CD8-positive, alpha-beta memory T cell (primary cell): Measurements from ENCODE around the gene CHRNB2. TPM values are rescaled to one million over a fixed set of nuclear protein-coding genes. Genes with fewer than 3 reads are reported as not detected.

ENCODE experiments used
- CTCF ChIA-PET: fragments of 350-600 bp; sonication (Branson Sonifier 250); formaldehyde crosslinking; loops from one replicate; lab custom pipeline; 2021; ENCODE audit warnings: antibody characterized with exemption; lab: Charles Lee
- POLR2A ChIA-PET: fragments of 350-600 bp; sonication (Branson Sonifier 250); formaldehyde crosslinking; loops from one replicate; lab custom pipeline; 2021; ENCODE audit warnings: antibody characterized with exemption; lab: Charles Lee
- DNase-seq, 5 donors: peaks; one replicate each; pipeline versions ENCODE4 v3.0.0 to v3.0.0-alpha.2; 2020 to 2022; ENCODE audit warnings: mixed read lengths in 1 of 5
- H3K27ac ChIP-seq: one replicate; pipeline ENCODE4 v1.7.0; 2013; ENCODE audit warnings: low read depth, mild to moderate bottlenecking, low read length, moderate library complexity
- H3K27me3 ChIP-seq: 2 replicates; pipeline ENCODE4 v1.7.0; 2013; ENCODE audit warnings: low read length, mild to moderate bottlenecking; ENCODE audit not compliant: insufficient read depth, poor library complexity, severe bottlenecking
- H3K36me3 ChIP-seq: 2 replicates; pipeline ENCODE4 v1.7.0; 2013; ENCODE audit warnings: mild to moderate bottlenecking, low read length, moderate library complexity; ENCODE audit not compliant: insufficient read depth
- H3K4me1 ChIP-seq: 2 replicates; pipeline ENCODE4 v1.7.0; 2013; ENCODE audit warnings: mild to moderate bottlenecking, low read length, moderate library complexity; ENCODE audit not compliant: insufficient read depth
- H3K4me3 ChIP-seq: 2 replicates; pipeline ENCODE4 v1.7.0; 2013; ENCODE audit warnings: mild to moderate bottlenecking, low read length
- H3K9me3 ChIP-seq: 2 replicates; pipeline ENCODE4 v1.7.0; 2013; ENCODE audit warnings: mild to moderate bottlenecking, low read length
- H3K27ac Mint-ChIP-seq, 8 donors: one replicate each; pipeline ENCODE4 v1.8.0; 2020 to 2021; ENCODE audit warnings: mixed read lengths in 8 of 8, mild to moderate bottlenecking in 6 of 8, inconsistent platforms in 3 of 8, moderate library complexity in 3 of 8
- H3K27me3 Mint-ChIP-seq, 2 donors: one replicate each; pipeline ENCODE4 v1.8.0; 2020 to 2021; ENCODE audit warnings: mixed read lengths in 2 of 2, mild to moderate bottlenecking in 1 of 2, moderate library complexity in 1 of 2
- H3K36me3 Mint-ChIP-seq, 3 donors: one replicate each; pipeline ENCODE4 v1.8.0; 2020 to 2021; ENCODE audit warnings: mixed read lengths in 3 of 3, inconsistent platforms in 1 of 3, mild to moderate bottlenecking in 1 of 3
- H3K4me1 Mint-ChIP-seq, 3 donors: one replicate each; pipeline ENCODE4 v1.8.0; 2020 to 2021; ENCODE audit warnings: mixed read lengths in 3 of 3, inconsistent platforms in 1 of 3, mild to moderate bottlenecking in 1 of 3
- H3K4me3 Mint-ChIP-seq, 7 donors: one replicate each; pipeline ENCODE4 v1.8.0; 2020 to 2021; ENCODE audit warnings: mixed read lengths in 7 of 7, mild to moderate bottlenecking in 6 of 7, moderate library complexity in 4 of 7, inconsistent platforms in 2 of 7
- H3K9me3 Mint-ChIP-seq, 5 donors: one replicate each; pipeline ENCODE4 v1.8.0; 2020 to 2022; ENCODE audit warnings: mixed read lengths in 5 of 5, mild to moderate bottlenecking in 3 of 5, moderate library complexity in 2 of 5, inconsistent platforms in 1 of 5
- polyA plus RNA-seq: library from polyadenylated mRNA; unstranded; fragments of 300-500 nt; fragmentation: Illumina TruSeq; gene quantifications from one replicate; pipeline ENCODE4 v1.2.3, GENCODE V29; 2021
- total RNA-seq, 2 experiments: library from RNA; stranded (reverse); gene quantifications; one replicate each; pipeline ENCODE4 v1.2.3, GENCODE V29; 2021

CHRNB2 gene
- total and polyA plus RNA-seq, 3 experiments from 2014 or later = 0.16 TPM; not detected in 2

DNA sequence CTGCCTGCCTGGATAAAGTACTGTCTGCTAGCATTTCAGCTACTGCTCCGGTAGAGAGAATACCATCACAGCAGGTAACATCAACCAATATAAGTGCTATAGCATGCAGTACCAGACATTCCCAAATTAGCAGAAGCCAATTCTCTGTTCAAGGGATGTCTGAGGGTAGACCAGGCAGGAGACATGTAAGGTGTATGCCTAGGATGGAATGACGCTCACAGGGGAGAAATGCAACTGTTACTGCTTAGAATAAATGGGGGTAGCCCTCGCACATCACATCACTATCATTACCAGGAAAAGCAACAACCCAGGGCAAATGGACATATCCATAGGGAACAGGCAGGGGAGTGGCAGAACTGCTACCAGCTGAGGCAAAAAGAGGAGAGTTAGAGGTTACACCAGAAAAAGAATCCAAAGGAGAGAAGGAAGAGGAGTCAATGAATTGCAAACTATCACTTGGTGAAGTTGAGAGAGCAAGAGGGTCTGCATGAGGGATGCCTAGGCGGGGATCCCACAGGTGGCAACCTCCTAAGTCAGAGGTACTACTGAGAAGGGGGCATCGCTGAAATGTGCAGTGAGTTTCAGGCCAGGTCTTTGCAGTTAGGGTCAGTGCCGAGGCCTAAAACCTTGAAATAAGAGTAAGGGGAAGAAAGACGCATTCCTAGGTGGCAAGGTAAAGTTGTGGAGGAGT lies 10.2 kb upstream of the CHRNB2 start:
- H3K4me3 ChIP-seq = peak overlapping the region; percentile 87
- H3K27ac ChIP-seq = peak overlapping the region; percentile 60
- no peaks in the 10 kb centered on the region for H3K9me3 ChIP-seq
- no peak for DNase-seq
- ChIA-PET CTCF (interaction anchor here (1.0 kb wide), 1 partner anchor 11 kb away, joined by 3 read pairs; no protein-coding TSS in a partner anchor), POLR2A (no interaction called here)
- peaks cover 0 to 2% of the 10 kb centered on the region in 2 donors for H3K27me3 Mint-ChIP-seq
- H3K36me3 ChIP-seq = peaks cover 34% of the 10 kb centered on the region
- no peaks in the 10 kb centered on the region for H3K9me3 Mint-ChIP-seq
- H3K36me3 Mint-ChIP-seq = peaks cover 4 to 54% (median 19%) of the 10 kb centered on the region in 3 donors
- peaks cover 24% of the 10 kb centered on the region for H3K4me1 ChIP-seq
- peak overlapping the region; percentile 86 to 96 (median 94) for H3K27ac Mint-ChIP-seq
- peak overlapping the region; percentile 89 to 95 (median 91) for H3K4me3 Mint-ChIP-seq
- no peaks in the 10 kb centered on the region for H3K27me3 ChIP-seq
- peaks cover 36 to 53% (median 49%) of the 10 kb centered on the region in 3 donors for H3K4me1 Mint-ChIP-seq

DNA sequence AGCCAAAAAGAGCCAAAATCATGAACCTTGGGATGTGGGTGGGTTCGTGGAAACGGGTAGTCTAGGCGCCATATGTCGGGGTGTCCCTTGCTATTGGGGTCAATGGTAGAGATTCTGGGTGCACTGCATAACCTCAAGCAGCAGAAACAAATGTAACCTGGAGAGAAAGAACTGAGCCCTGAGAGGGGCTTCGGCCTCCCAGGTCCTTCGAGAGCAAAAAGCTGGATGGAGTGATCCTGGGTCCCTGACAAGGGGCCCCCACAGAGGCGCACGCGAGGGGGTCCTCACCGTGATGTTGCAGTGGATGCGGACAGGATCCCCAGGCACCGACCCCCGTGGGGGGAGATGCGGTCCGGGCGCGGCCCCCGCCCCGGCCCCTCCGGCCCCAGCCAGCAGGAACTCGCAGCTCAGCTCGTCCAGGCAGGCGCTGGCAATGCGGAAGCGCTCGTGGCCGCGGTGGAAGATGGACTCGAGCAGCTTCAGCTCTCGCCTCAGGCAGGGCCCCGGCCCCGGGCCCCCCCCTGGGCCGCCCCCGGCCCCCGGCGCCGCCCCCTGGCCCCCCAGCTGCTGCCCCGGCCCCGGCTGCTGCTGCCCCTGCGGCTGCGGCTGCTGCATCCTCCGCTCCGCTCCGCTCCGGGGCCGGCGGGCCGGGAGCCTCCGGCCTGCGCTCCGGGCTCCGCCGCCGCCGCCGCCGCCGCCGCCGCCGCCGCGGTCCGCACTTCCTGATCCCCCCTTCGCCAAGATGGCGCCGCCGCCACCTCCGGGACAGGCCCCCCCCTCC lies 9.4 kb upstream of the CHRNB2 start, which contains the start of gene UBE2Q1:
Gene UBE2Q1 (minus strand): TSS at position 724 of the 781 bp plus-strand sequence. CDS start 109 bp downstream, at position 615.
- peak; percentile 15 to 60 (median 24) for DNase-seq
- H3K9me3 ChIP-seq = no peaks in the 10 kb centered on the region
- H3K27me3 Mint-ChIP-seq = peaks cover 0 to 2% of the 10 kb centered on the region in 2 donors
- H3K4me1 ChIP-seq = peaks cover 24% of the 10 kb centered on the region
- POLR2A ChIA-PET = interaction anchor here (0.7 kb wide), 1 partner anchor 116 kb away, joined by 3 read pairs; no protein-coding TSS in a partner anchor
- peak within 1 kb of the TSS; percentile 65 for H3K27ac ChIP-seq
- H3K9me3 Mint-ChIP-seq = no peaks in the 10 kb centered on the region
- H3K36me3 ChIP-seq = peaks cover 27% of the 10 kb centered on the region
- peak within 1 kb of the TSS; percentile 86 to 96 (median 94) for H3K27ac Mint-ChIP-seq
- H3K4me3 ChIP-seq = peak within 1 kb of the TSS; percentile 87
- CTCF ChIA-PET = no interaction called here
- H3K27me3 ChIP-seq = no peaks in the 10 kb centered on the region
- peaks cover 36 to 53% (median 49%) of the 10 kb centered on the region in 3 donors for H3K4me1 Mint-ChIP-seq
- H3K4me3 Mint-ChIP-seq = peak within 1 kb of the TSS; percentile 90 to 96 (median 92)
- peaks cover 4 to 46% (median 17%) of the 10 kb centered on the region in 3 donors for H3K36me3 Mint-ChIP-seq

DNA sequence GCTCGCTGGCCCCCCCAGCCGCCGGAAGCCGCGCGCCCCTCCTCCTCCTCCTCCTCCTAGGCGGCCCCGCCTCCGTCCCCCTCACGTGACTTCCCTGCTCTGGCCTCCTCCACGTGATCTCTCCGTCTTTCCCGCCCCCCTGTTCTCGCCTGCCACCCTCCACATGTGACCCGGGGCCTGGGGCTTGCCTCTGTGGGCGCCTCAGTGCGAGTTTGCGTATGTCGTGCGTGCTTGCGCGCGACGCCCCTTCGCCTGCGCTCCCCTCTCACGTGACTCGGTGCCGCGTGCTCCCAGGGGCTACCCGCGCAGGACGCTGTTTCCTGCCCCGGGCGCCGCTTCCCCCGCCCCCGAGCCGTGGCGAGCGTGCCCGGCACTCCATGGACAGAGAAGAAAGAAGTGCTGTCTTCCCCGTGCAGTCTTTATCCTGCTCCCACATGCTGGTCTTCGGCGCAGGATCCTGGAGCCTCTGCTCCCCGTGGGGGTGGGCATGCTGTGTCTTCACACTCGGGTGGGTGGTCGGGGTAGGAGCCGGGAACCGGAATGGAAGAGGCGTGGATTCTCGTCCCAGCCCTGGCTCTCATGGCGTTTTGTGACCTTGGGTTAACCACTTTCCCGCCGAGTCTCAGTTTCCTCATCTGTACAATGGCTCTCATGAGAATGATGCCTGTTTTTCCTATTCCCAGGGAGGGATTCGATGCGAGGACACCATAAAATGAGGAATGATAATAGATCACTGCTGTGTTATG lies 8.7 kb upstream of the CHRNB2 start:
- Histone ChIP-seq H3K4me3 (peak overlapping the region; percentile 80), H3K27ac (peak overlapping the region; percentile 65), H3K27me3 (no peaks in the 10 kb centered on the region), H3K4me1 (peaks cover 24% of the 10 kb centered on the region), H3K9me3 (no peaks in the 10 kb centered on the region), H3K36me3 (peaks cover 19% of the 10 kb centered on the region)
- Mint-ChIP-seq H3K4me1 (peaks cover 36 to 49% (median 45%) of the 10 kb centered on the region in 3 donors), H3K4me3 (peak overlapping the region; percentile 87 to 96 (median 91)), H3K27ac (peak overlapping the region; percentile 84 to 96 (median 94)), H3K9me3 (no peaks in the 10 kb centered on the region), H3K36me3 (peaks cover 2 to 39% (median 10%) of the 10 kb centered on the region in 3 donors), H3K27me3 (peaks cover 0 to 2% of the 10 kb centered on the region in 2 donors)
- DNase-seq = peak; percentile 99 to 100 (median 100)
- CTCF ChIA-PET = interaction anchor here (0.8 to 2.0 kb wide), 26 partner anchors 8 to 526 kb away, joined by 3 to 28 read pairs (median 4); partner anchors contain the start of gene PMVK
- POLR2A ChIA-PET = interaction anchor here (0.6 to 1.1 kb wide), 7 partner anchors 9 to 1783 kb away, joined by 3 to 7 read pairs (median 4); partner anchors contain the start of genes CHRNB2 and PMVK

DNA sequence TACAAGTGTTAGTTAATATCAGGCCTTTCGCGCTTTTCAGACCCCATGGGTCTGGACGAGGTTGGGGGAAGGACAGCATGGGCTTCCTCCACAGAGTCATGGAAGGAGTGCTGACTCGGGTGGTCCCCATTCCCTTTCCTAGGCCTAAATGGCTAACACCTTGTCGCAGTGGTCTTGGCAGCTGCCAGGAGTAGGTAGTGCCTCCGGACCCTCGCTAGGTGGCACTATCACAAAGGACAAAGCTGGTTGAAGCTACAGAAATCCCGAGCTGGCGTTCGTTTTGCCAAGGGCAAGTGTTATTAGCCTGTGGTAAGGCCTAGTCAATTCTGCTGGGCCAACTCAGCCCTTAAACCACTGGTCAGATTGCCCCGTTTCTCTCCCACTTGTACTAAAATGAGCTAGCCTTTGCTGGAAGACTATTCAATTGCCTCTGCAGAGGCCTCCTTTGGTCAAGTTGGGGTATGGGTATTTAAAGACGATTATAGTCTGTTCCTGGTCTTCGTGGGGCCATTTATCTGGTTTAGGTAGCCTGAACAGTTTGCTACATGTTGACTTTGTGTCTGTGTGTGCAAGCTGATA lies 8.0 kb upstream of the CHRNB2 start:
- peak overlapping the region; percentile 80 for H3K4me3 ChIP-seq
- H3K9me3 ChIP-seq = no peaks in the 10 kb centered on the region
- peak overlapping the region; percentile 65 for H3K27ac ChIP-seq
- Mint-ChIP-seq H3K4me1 (peaks cover 36 to 46% (median 44%) of the 10 kb centered on the region in 3 donors), H3K27ac (peak overlapping the region; percentile 84 to 96 (median 94)), H3K9me3 (no peaks in the 10 kb centered on the region), H3K36me3 (peaks cover 0 to 32% (median 6%) of the 10 kb centered on the region in 3 donors), H3K27me3 (peaks cover 0 to 2% of the 10 kb centered on the region in 2 donors), H3K4me3 (peak overlapping the region; percentile 87 to 96 (median 91))
- POLR2A ChIA-PET = interaction anchor here (0.6 to 1.1 kb wide), 6 partner anchors 8 to 1782 kb away, joined by 3 to 7 read pairs (median 4); partner anchors contain the start of genes CHRNB2 and PMVK
- peak; percentile 67 to 88 (median 77) for DNase-seq
- H3K27me3 ChIP-seq = no peaks in the 10 kb centered on the region
- CTCF ChIA-PET = interaction anchor here (0.7 to 2.0 kb wide), 32 partner anchors 8 to 525 kb away, joined by 3 to 28 read pairs (median 4); partner anchors contain the start of genes ADAR, CHRNB2 and PMVK
- peaks cover 24% of the 10 kb centered on the region for H3K4me1 ChIP-seq
- peaks cover 13% of the 10 kb centered on the region for H3K36me3 ChIP-seq

DNA sequence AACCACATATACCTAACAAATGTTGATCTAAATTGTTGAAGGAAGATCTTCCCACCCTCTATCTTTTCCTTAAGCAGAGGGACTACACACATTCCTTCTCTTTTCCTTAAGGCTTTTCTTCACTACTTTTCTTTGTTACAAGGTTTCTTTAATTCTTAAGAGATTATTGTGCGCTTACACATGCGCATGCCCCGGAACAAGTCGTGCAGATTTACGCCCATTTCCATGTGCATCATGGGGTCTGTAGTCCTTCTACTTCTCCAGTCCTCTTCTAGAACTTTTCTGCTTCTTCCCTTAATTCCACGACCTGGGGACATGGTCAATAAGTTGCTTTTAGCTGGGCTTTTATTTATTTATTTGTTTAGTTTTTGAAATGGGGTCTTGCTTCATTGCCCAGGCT lies 1.7 kb upstream of the CHRNB2 start:
- peaks cover 24% of the 10 kb centered on the region for H3K27me3 ChIP-seq
- H3K36me3 ChIP-seq = no peaks in the 10 kb centered on the region
- CTCF ChIA-PET = interaction anchor here (1.5 kb wide), 1 partner anchor 195 kb away, joined by 3 read pairs; no protein-coding TSS in a partner anchor
- DNase-seq = no peak
- H3K4me1 ChIP-seq = peaks cover 5% of the 10 kb centered on the region
- Mint-ChIP-seq H3K36me3 (no peaks in the 10 kb centered on the region), H3K4me3 (no peak overlapping the region), H3K9me3 (peaks cover 0 to 1% (median 0%) of the 10 kb centered on the region in 5 donors), H3K4me1 (peaks cover 5 to 8% (median 6%) of the 10 kb centered on the region in 3 donors), H3K27ac (peak overlapping the region in 1 of 8 donors; percentile 59), H3K27me3 (peaks cover 12 to 37% of the 10 kb centered on the region in 2 donors)
- no peak overlapping the region for H3K4me3 ChIP-seq
- POLR2A ChIA-PET = no interaction called here
- no peaks in the 10 kb centered on the region for H3K9me3 ChIP-seq
- H3K27ac ChIP-seq = no peak overlapping the region

DNA sequence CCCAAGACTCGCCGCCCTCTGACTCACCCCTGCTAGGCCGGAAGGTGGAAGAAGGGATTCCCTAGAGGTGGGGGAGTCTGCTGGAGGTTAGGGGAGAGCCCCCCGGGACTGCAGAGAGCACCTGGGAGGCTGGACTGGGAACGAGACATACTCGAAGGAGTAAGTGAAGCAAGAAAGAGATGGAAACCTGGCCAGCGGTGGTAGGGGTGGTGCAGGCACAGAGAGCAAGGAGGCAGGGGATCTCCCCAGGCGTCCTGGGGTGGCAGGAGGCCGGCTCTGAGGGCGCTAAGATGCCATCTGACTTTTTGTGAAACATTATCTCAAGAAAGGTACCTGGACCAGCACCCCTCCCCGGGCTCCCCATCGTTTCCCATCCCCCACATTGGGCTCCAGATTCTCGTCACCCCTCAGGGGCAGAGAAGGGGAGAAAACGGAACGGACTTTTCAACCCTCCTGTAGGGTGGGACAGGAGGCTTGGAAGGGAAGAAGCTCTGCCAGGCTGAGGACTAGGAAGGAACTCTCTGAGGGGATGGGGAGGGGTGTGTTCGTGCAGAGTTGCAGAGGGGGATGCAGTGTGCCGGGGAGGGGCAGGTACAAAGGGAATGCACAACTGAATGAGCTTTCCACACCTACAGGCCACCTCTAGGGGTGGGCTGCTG lies 708 bp downstream of the CHRNB2 start:
- no peak overlapping the region for H3K27ac ChIP-seq
- POLR2A ChIA-PET = interaction anchor here (1.1 kb wide), 1 partner anchor 9 kb away, joined by 3 read pairs; no protein-coding TSS in a partner anchor
- H3K9me3 Mint-ChIP-seq = peaks cover 0 to 2% (median 0%) of the 10 kb centered on the region in 5 donors
- peaks cover 24% of the 10 kb centered on the region for H3K27me3 ChIP-seq
- CTCF ChIA-PET = interaction anchor here (1.6 kb wide), 1 partner anchor 9 kb away, joined by 6 read pairs; no protein-coding TSS in a partner anchor
- H3K27me3 Mint-ChIP-seq = peaks cover 15 to 45% of the 10 kb centered on the region in 2 donors
- H3K4me1 Mint-ChIP-seq = peaks cover 5 to 8% (median 6%) of the 10 kb centered on the region in 3 donors
- no peaks in the 10 kb centered on the region for H3K36me3 ChIP-seq
- H3K4me3 ChIP-seq = no peak overlapping the region
- H3K27ac Mint-ChIP-seq = peak overlapping the region in 1 of 8 donors; percentile 36
- H3K9me3 ChIP-seq = no peaks in the 10 kb centered on the region
- H3K4me3 Mint-ChIP-seq = peak overlapping the region in 1 of 7 donors; percentile 32
- no peak for DNase-seq
- H3K4me1 ChIP-seq = peaks cover 5% of the 10 kb centered on the region
- no peaks in the 10 kb centered on the region for H3K36me3 Mint-ChIP-seq
